ENCODE measurements around the gene UXS1. TPM values are rescaled to one million over a fixed set of nuclear protein-coding genes. Genes with fewer than 3 reads are reported as not detected.
"Not testable (repeated sequence)": the region's sequence is repeated elsewhere in the genome, so short reads cannot be mapped to it uniquely, and the experiment has no call there.

Gene UXS1
- total RNA-seq, 2 experiments from 2014 or later = 20.5 to 21.9 TPM

DNA sequence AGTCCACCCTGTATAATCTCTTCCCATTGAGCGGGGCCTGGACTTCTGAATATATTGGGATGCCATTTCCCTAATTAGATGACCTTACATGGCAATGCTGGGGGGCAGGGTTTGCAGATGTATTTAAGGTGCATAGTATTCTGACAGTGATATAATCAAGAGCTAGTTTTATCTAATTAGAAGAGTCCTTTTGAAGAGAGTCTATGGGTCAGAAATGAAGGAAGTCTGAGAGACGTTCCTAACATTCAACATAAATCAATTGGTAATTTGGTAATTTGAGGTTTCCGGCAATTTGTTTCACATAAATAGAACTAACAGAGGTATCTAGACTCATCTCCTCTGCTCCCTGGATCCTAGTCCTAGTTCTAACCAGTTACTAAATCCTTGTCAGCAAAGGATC lies 25.7 kb upstream of the UXS1 start:
- H3K79me2 ChIP-seq (ENCODE audit: insufficient read depth, low read depth, low read length) = no peaks in the 10 kb centered on the region
- intact Hi-C loops (cut with micrococcal nuclease; ENCODE audit: unreplicated experiment) = no loop called here
- H3K9me3 ChIP-seq (ENCODE audit: low read length) = no peaks in the 10 kb centered on the region
- H3K4me2 ChIP-seq (ENCODE audit: low read length) = no peak overlapping the region
- ChIA-PET POLR2A (no interaction called here), CTCF (ENCODE audit: unreplicated experiment) (no interaction called here)
- H3K4me1 ChIP-seq (ENCODE audit: insufficient read depth, low read length, poor library complexity, severe bottlenecking) = no peaks in the 10 kb centered on the region
- no peak for DNase-seq (ENCODE audit: low spot score)
- H3K27ac ChIP-seq (ENCODE audit: low read depth, low read length, poor library complexity, severe bottlenecking) = no peak overlapping the region
- H3K4me3 ChIP-seq (ENCODE audit: low read depth, low read length, poor library complexity, severe bottlenecking) = no peak overlapping the region
- no peaks in the 10 kb centered on the region for H3K9me2 ChIP-seq (ENCODE audit: insufficient read depth, low read length)
- TF ChIP-seq, protein P1, sequence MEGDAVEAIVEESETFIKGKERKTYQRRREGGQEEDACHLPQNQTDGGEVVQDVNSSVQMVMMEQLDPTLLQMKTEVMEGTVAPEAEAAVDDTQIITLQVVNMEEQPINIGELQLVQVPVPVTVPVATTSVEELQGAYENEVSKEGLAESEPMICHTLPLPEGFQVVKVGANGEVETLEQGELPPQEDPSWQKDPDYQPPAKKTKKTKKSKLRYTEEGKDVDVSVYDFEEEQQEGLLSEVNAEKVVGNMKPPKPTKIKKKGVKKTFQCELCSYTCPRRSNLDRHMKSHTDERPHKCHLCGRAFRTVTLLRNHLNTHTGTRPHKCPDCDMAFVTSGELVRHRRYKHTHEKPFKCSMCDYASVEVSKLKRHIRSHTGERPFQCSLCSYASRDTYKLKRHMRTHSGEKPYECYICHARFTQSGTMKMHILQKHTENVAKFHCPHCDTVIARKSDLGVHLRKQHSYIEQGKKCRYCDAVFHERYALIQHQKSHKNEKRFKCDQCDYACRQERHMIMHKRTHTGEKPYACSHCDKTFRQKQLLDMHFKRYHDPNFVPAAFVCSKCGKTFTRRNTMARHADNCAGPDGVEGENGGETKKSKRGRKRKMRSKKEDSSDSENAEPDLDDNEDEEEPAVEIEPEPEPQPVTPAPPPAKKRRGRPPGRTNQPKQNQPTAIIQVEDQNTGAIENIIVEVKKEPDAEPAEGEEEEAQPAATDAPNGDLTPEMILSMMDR (conservative IDR thresholded peaks at IDR 0.05; ENCODE audit: low read length) = no peak
- TF ChIP-seq EZH2phosphoT487 (IDR thresholded peaks at IDR 0.05; ENCODE audit: borderline replicate concordance, low read depth, low read length) = no peak
- H4K20me1 ChIP-seq (ENCODE audit: insufficient read depth, low read length) = no peaks in the 10 kb centered on the region
- no peak overlapping the region for H2AFZ ChIP-seq (ENCODE audit: low read length)
- no TSS peak for BruUV-seq (replicated peaks)
- no peaks in the 10 kb centered on the region for H3K36me3 ChIP-seq (ENCODE audit: insufficient read depth, low read length)

DNA sequence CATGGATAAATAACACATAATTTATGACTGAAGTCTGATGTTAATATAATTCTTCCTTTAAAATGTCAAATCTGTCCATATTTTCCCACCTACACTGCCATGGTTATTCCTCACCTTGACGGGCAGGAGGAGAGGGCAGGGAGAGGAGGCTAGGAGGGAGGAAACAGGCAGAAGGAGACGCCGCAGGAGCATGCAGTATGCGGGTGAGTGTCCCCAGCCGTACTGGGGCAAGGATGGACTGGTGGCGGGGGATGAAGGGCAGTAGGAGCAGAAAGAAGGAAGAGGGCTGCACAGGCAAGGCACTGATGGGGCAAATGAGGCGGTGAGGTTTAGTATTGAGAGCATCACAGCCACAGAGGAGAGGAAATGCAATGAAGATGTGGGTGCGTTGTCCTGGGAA lies 25.1 kb upstream of the UXS1 start:
- H3K4me1 ChIP-seq (ENCODE audit: insufficient read depth, low read length, poor library complexity, severe bottlenecking); CTCF ChIA-PET (ENCODE audit: unreplicated experiment); intact Hi-C loops (cut with micrococcal nuclease; ENCODE audit: unreplicated experiment); BruUV-seq (replicated peaks); H3K36me3 ChIP-seq (ENCODE audit: insufficient read depth, low read length); H3K4me3 ChIP-seq (ENCODE audit: low read depth, low read length, poor library complexity, severe bottlenecking); H3K27ac ChIP-seq (ENCODE audit: low read depth, low read length, poor library complexity, severe bottlenecking); H3K79me2 ChIP-seq (ENCODE audit: insufficient read depth, low read depth, low read length); H3K4me2 ChIP-seq (ENCODE audit: low read length); POLR2A ChIA-PET; H2AFZ ChIP-seq (ENCODE audit: low read length); H3K9me3 ChIP-seq (ENCODE audit: low read length); H4K20me1 ChIP-seq (ENCODE audit: insufficient read depth, low read length); H3K9me2 ChIP-seq (ENCODE audit: insufficient read depth, low read length); DNase-seq (ENCODE audit: low spot score): not testable (repeated sequence)

DNA sequence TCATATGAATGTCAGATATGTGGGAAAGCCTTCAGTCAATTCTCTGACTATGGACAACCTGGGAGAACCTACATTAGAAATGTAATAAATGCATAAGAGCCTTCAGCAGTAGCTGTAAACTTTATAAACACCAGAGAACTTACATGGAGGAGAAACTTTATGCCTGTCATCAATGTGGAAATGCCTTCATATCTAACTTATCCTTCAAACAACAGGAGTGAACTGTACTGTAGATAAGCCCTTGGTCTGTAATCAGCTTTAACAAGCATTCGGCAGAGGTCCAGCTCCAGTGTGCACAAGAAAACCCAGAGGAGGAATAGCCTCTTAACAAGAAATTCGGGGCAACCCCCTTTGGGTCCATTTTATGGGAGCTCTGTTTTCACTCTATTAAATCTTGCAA lies 14.8 kb upstream of the UXS1 start:
- intact Hi-C loops (cut with micrococcal nuclease; ENCODE audit: unreplicated experiment) = no loop called here
- Histone ChIP-seq H3K36me3 (ENCODE audit: insufficient read depth, low read length) (no peaks in the 10 kb centered on the region), H3K4me1 (ENCODE audit: insufficient read depth, low read length, poor library complexity, severe bottlenecking) (no peaks in the 10 kb centered on the region), H3K4me3 (ENCODE audit: low read depth, low read length, poor library complexity, severe bottlenecking) (no peak overlapping the region), H4K20me1 (ENCODE audit: insufficient read depth, low read length) (no peaks in the 10 kb centered on the region), H3K9me2 (ENCODE audit: insufficient read depth, low read length) (no peaks in the 10 kb centered on the region), H3K9me3 (ENCODE audit: low read length) (no peaks in the 10 kb centered on the region), H3K79me2 (ENCODE audit: insufficient read depth, low read depth, low read length) (no peaks in the 10 kb centered on the region), H3K27ac (ENCODE audit: low read depth, low read length, poor library complexity, severe bottlenecking) (no peak overlapping the region), H3K4me2 (ENCODE audit: low read length) (no peak overlapping the region), H2AFZ (ENCODE audit: low read length) (no peak overlapping the region)
- CTCF ChIA-PET (ENCODE audit: unreplicated experiment) = no interaction called here
- POLR2A ChIA-PET = interaction anchor here (0.6 to 1.0 kb wide), 2 partner anchors 16 to 646 kb away, joined by 3 to 4 read pairs; no protein-coding TSS in a partner anchor
- TF ChIP-seq EZH2phosphoT487 (IDR thresholded peaks at IDR 0.05; ENCODE audit: borderline replicate concordance, low read depth, low read length) = no peak
- TF ChIP-seq, protein P1 (conservative IDR thresholded peaks at IDR 0.05; ENCODE audit: low read length) = no peak
- no TSS peak for BruUV-seq (replicated peaks)
- no peak for DNase-seq (ENCODE audit: low spot score)
